ENCODE data around the gene OR8D2.

GRCh38 chr11:124276081-124276480, 43.9 kb downstream of the OR8D2 start:
- no peak for TF ChIP-seq POLR2A (IDR thresholded peaks at IDR 0.05; ENCODE audit: low read depth, low read length)
- no peak for TF ChIP-seq POLR2AphosphoS5 (IDR thresholded peaks at IDR 0.05; ENCODE audit: low read depth, low read length)
